Right ventricle myocardium superior (tissue), 1 donor: ENCODE results near the gene MARCHF4. TPM values are rescaled to one million over a fixed set of nuclear protein-coding genes. Genes with fewer than 3 reads are reported as not detected.

Experiments used
- ATAC-seq: fragments of 200-7000 bp; cut with Tn5 transposase; one replicate; pipeline ENCODE4 v1.9.1; 2020; ENCODE audit warnings: mild to moderate bottlenecking; ENCODE audit not compliant: poor library complexity
- DNase-seq: peaks from one replicate; pipeline ENCODE4 v3.0.0-alpha.2; 2020
- intact Hi-C: fragments of 100-400 bp; cut with DNase I; formaldehyde crosslinking; loops from one replicate; pipeline ENCODE4 v1.11.2; 2022
- total RNA-seq: library from RNA; stranded (reverse); fragmentation: NEBNext Ultra II Directional; extraction: Animal tissue kit (Norgen Biotek cat#: 25700); gene quantifications from one replicate; pipeline ENCODE4 v1.2.1, GENCODE V29; 2021
- donor health status: DM: no; HTN: yes; CAD: no; lungs with severe emphysema.

MARCHF4 gene
- total RNA-seq, 1 donor from 2014 or later: not detected

DNA sequence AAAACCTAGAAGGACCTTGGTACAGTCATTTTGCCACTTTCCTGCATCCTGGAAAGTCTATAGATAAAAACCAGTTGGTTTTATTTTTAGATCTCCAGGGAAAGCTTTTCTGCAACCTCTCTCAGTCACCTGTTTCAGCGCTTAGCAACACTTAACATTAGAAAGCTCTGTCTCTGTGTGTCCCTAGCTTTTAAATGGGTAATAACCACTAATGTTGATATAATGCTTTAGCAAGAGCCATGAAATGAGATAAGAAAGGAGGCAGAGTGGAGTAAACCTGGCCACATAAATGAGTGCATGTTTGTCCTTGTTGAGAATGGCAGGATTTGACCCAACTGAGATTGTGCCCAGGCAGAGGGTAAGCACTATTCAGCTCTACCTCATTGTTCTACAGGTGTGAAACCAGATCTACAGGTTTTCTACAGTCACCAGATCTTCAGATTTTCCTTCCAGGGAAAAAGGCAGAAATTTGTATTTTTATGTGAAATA, 44.8 kb downstream of the MARCHF4 start:
- intact Hi-C loops: no loop called here
- DNase-seq (no peak), ATAC-seq (no peak)

Other genes with a start within 250 kb of the MARCHF4 start
- gene SMARCAL1, start 40.0 kb upstream of the MARCHF4 start, total RNA-seq: 7.9 TPM
- gene RPL37A, start 126.4 kb upstream of the MARCHF4 start, total RNA-seq: 1,979 TPM